HG02588 (cell line): ENCODE results near the gene GTF2H1.
"Not testable (repeated sequence)": the region's sequence is repeated elsewhere in the genome, so short reads cannot be mapped to it uniquely, and the experiment has no call there.

Experiments
- ATAC-seq: cut with Tn5 transposase; IDR thresholded peaks from one replicate; pipeline ENCODE4 v1.9.1; 2021; ENCODE audit warnings: mild to moderate bottlenecking, moderate library complexity; ENCODE audit not compliant: unreplicated experiment

GTF2H1 gene

GRCh38 chr11:18317551-18317950 lies 4.8 kb upstream of the GTF2H1 start:
- no peak for ATAC-seq

GRCh38 chr11:18319914-18320313 lies 2.5 kb upstream of the GTF2H1 start:
- no peak for ATAC-seq

GRCh38 chr11:18320617-18321016 lies 1.8 kb upstream of the GTF2H1 start:
- ATAC-seq, result no peak

- ATAC-seq, result no peak
These were observed 794 bp upstream of the GTF2H1 start for GRCh38 chr11:18321578-18321968.

DNA sequence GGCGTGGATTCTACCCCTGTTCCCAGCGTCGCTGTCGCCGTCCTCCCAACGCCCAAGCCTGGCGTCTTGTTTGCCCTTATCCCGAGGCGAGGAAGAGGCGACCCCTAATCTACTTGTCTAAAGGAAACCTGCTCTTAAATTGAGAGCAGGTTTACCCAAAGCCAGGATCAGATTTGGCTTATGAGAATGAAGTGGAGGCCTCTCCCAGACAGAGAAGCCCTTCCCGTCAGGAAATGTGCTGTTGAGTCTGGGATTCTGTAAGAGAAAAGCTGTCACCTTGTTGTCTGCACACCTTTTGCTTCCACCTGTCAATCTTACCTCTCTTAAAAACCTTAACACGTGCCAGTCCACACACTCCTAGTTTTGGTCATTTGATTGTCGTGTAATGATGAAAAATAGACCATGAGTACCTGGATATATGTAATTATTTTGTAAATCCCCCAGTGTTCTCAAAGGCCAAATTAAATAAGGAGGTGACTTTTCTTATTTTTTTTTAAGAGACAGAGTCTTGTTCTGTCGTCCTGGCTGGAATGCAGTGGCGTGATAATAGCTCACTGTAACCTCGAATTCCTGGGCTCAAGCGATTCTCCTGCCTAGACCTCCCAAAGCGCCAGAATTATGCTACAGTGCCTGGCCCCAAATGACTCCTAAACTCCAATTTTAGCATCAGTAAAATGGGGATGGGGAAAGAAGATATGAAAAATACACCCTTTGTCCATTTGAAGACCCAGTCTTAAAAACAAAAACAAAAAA lies 627 bp downstream of the GTF2H1 start:
- ATAC-seq, result no peak

- ATAC-seq, result not testable (repeated sequence)
These were observed 1.5 kb downstream of the GTF2H1 start for GRCh38 chr11:18323881-18324280.

GRCh38 chr11:18324381-18324780 lies 2.0 kb downstream of the GTF2H1 start:
- ATAC-seq, result no peak

- no peak for ATAC-seq
These were observed 7.0 kb downstream of the GTF2H1 start for GRCh38 chr11:18329196-18329870.

DNA sequence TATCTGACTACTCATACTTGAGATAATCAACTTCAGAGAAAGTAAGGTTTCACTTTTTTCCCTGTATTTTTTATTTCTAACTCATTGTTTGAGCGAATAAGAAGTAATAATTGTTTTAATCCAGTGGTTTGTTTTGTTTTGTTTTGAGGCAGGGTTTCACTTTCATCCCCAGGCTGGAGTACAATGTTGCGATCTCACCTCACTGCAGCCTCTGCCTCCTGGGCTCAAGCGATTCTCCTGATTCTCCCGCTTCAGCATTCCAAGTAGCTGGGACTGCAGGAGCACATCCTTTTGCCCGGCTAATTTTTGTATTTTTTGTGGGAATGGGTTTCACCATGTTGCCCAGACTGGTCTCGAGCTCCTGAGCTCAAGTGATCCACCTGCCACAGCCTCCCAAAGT lies 8.6 kb downstream of the GTF2H1 start:
- no peak for ATAC-seq

DNA sequence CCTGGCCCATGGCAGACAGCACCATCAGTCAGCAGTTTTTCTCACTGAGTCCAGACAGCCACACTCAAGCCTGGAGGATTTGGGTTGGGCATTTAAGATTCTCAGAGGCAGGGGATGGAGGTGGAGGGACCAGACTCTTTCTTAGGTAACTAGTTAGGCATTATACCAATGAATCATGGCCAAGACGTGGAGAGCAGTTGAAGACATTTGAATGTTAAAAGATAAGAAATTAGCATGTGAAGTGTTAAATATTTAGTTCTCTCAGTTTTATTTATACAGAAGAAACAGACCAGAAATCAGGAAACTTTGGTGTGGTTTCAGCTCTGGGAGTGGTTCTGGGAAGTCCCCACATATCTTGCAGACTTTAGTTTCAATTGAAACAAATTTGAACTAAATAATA lies 9.9 kb downstream of the GTF2H1 start:
- no peak for ATAC-seq

DNA sequence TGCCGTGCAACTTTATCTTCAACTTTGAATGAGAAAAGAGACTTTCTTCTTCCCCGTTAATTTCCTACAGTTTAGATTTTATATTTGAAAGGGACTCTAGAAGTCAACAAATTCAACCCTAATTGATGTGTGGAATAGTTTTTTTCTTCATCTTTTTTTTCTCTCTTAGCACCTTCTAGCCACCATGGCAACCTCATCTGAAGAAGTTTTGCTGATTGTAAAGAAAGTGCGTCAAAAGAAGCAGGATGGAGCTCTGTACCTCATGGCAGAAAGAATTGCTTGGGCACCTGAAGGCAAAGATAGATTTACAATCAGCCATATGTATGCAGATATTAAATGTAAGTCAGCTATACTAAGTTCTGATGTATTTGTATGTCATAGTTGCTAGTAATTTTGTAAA lies 10.5 kb downstream of the GTF2H1 start:
- ATAC-seq, result no peak

- ATAC-seq, result no peak
These were observed 25.2 kb downstream of the GTF2H1 start for GRCh38 chr11:18347471-18348125.

GRCh38 chr11:18352581-18352980 lies 30.2 kb downstream of the GTF2H1 start:
- ATAC-seq, result no peak

GRCh38 chr11:18358646-18359045 lies 36.3 kb downstream of the GTF2H1 start:
- no peak for ATAC-seq

GRCh38 chr11:18361154-18361553 lies 38.8 kb downstream of the GTF2H1 start:
- ATAC-seq, result no peak

GRCh38 chr11:18364495-18365073 lies 42.2 kb downstream of the GTF2H1 start:
- no peak for ATAC-seq

DNA sequence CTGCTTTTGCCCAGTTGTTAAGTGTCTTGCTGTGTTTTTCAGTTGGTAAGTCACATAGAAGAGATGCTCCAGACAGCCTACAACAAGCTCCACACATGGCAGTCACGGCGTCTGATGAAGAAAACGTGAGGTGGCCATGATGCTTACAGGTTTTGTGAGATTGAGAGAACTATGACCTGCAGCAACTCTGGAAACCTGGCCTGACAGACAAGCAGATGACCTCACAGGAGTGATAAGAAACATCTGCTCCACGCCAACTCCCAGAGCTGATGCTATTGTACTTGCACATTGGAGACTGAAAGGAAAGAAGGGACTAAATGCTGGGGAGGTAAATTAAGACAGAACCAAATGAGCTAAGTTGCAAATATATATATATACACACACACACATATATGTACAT lies 43.4 kb downstream of the GTF2H1 start:
- ATAC-seq, result no peak

DNA sequence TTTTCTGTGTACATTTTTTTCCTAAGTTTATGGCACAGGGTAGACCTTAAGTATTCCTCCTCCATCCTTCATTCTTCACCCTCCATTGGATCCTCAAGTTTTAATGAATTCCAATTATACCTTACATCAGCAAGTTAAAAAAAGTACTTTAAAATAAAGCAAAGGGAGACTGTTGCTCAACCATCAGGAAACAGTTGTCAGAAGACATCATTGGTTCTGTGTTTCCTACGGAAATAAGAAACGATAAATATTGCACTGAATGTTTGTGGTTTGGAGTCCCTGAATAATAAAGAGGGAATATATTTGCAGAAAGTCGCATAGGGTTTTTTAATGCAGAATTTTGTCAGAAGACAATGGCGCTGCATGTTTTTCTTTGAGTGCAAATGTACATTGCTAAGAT lies 43.9 kb downstream of the GTF2H1 start:
- ATAC-seq, result no peak

- ATAC-seq, result no peak
These were observed 45.1 kb downstream of the GTF2H1 start for GRCh38 chr11:18367431-18367830.

DNA sequence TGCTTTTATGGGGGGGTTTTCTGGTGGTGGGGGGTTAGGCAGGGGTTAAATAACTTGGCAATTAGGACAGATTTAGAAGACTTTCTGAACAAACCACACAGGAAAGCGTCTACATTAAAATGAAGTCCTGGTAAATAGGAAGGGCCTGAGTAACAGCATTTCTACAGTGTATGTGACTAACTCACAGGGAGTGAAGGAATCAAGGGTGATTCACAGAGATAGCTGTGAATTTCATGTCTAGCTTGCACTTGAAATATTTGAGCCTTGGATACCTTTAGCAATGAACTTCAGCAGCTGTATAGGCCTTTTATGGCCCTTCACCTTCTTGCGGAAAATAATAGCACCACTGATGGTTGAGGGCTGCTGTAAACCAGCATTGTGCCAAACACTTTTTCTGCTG lies 45.9 kb downstream of the GTF2H1 start:
- ATAC-seq, result no peak

DNA sequence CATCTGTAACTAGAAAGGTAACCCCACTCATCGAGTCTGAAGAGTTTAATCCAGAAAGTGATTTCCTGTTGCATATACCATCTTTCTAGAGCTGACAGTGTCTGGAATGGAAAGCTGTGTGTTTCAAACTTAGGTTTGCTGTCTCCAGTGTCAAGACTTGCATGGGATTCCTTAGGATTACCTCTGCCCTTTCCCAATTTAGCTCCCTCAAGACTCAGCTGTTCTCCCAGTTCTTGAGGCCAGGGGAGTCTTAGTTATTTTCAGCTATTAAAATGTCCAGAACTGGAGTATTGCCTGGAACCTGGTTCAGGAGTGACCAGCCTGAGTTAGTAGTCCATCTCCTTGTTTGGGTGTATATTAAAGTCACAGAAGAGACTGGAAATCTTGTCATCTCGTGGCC lies 47.0 kb downstream of the GTF2H1 start:
- no peak for ATAC-seq

GRCh38 chr11:18371279-18371678 lies 48.9 kb downstream of the GTF2H1 start:
- ATAC-seq, result no peak
